Upper lobe of right lung (tissue), 1 donor: ENCODE data around the gene GFRA1. TPM values are rescaled to one million over a fixed set of nuclear protein-coding genes. Genes with fewer than 3 reads are reported as not detected.

Experiments used
- ATAC-seq: fragments of 200-7000 bp; cut with Tn5 transposase; one replicate; pipeline ENCODE4 v1.9.1; 2020; ENCODE audit warnings: mild to moderate bottlenecking, moderate library complexity
- DNase-seq: peaks from one replicate; pipeline ENCODE4 v3.0.0-alpha.2; 2020
- H3K27ac ChIP-seq: fragments of 200-600 bp; one replicate; pipeline ENCODE4 v1.8.0; 2022
- H3K27me3 ChIP-seq: fragments of 200-600 bp; one replicate; pipeline ENCODE4 v1.8.0; 2022; ENCODE audit warnings: mild to moderate bottlenecking
- H3K36me3 ChIP-seq: fragments of 200-600 bp; one replicate; pipeline ENCODE4 v1.8.0; 2022
- H3K4me1 ChIP-seq: fragments of 200-600 bp; one replicate; pipeline ENCODE4 v1.8.0; 2022
- H3K4me3 ChIP-seq: fragments of 200-600 bp; one replicate; pipeline ENCODE4 v1.8.0; 2022; ENCODE audit warnings: mild to moderate bottlenecking
- H3K9me3 ChIP-seq: fragments of 200-600 bp; one replicate; pipeline ENCODE4 v1.8.0; 2022
- CTCF ChIP-seq: fragments of 200-600 bp; IDR thresholded peaks from one replicate; pipeline ENCODE4 v1.8.0; 2022; ENCODE audit warnings: antibody characterized with exemption
- intact Hi-C: fragments of 100-400 bp; cut with DNase I; formaldehyde crosslinking; loops from one replicate; pipeline ENCODE4 v1.11.0; 2022
- total RNA-seq: library from RNA; stranded (reverse); fragmentation: NEBNext Ultra II Directional; extraction: Animal tissue kit (Norgen Biotek cat#: 25700); gene quantifications from one replicate; pipeline ENCODE4 v1.2.1, GENCODE V29; 2021
- donor health status: DM: no; HTN: yes; CAD: no; lungs with severe emphysema.

Gene GFRA1
- total RNA-seq, 1 donor from 2014 or later: 3.4 TPM

GRCh38 chr10:116255886-116256751 is 16.9 kb downstream of the GFRA1 start:
- H3K27me3 ChIP-seq: no peaks in the 10 kb centered on the region
- H3K9me3 ChIP-seq: no peaks in the 10 kb centered on the region
- no peak overlapping the region for H3K4me3 ChIP-seq
- no peaks in the 10 kb centered on the region for H3K36me3 ChIP-seq
- TF ChIP-seq CTCF: no peak
- no peak overlapping the region for H3K27ac ChIP-seq
- no peaks in the 10 kb centered on the region for H3K4me1 ChIP-seq
- no peak for DNase-seq
- no peak for ATAC-seq
- intact Hi-C loops: no loop called here

GRCh38 chr10:116254422-116255155 is 18.4 kb downstream of the GFRA1 start:
- H3K4me3 ChIP-seq: no peak overlapping the region
- ATAC-seq (no peak), DNase-seq (no peak)
- H3K9me3 ChIP-seq: no peaks in the 10 kb centered on the region
- TF ChIP-seq CTCF: no peak
- H3K27me3 ChIP-seq: no peaks in the 10 kb centered on the region
- intact Hi-C loops: no loop called here
- H3K27ac ChIP-seq: no peak overlapping the region
- no peaks in the 10 kb centered on the region for H3K36me3 ChIP-seq
- H3K4me1 ChIP-seq: no peaks in the 10 kb centered on the region

GRCh38 chr10:116253716-116254115 is 19.3 kb downstream of the GFRA1 start:
- intact Hi-C loops: no loop called here
- no peak for DNase-seq
- Histone ChIP-seq H3K9me3 (no peaks in the 10 kb centered on the region), H3K27me3 (no peaks in the 10 kb centered on the region), H3K36me3 (no peaks in the 10 kb centered on the region), H3K4me3 (no peak overlapping the region), H3K4me1 (no peaks in the 10 kb centered on the region), H3K27ac (no peak overlapping the region)
- ATAC-seq: no peak
- TF ChIP-seq CTCF: no peak

- intact Hi-C loops: no loop called here
- H3K27me3 ChIP-seq: no peaks in the 10 kb centered on the region
- H3K36me3 ChIP-seq: no peaks in the 10 kb centered on the region
- no peaks in the 10 kb centered on the region for H3K4me1 ChIP-seq
- TF ChIP-seq CTCF: no peak
- H3K9me3 ChIP-seq: no peaks in the 10 kb centered on the region
- no peak overlapping the region for H3K4me3 ChIP-seq
- DNase-seq (no peak), ATAC-seq (no peak)
- H3K27ac ChIP-seq: no peak overlapping the region
Measured at GRCh38 chr10:116251602-116252395, 21.2 kb downstream of the GFRA1 start.

- no peak for TF ChIP-seq CTCF
- H3K27me3 ChIP-seq: no peaks in the 10 kb centered on the region
- ATAC-seq: no peak
Measured at GRCh38 chr10:116247691-116248090, 25.3 kb downstream of the GFRA1 start.

More at GRCh38 chr10:116247691-116248090, 25.3 kb downstream of the GFRA1 start:
- Histone ChIP-seq H3K4me3 (no peak overlapping the region), H3K9me3 (no peaks in the 10 kb centered on the region), H3K36me3 (no peaks in the 10 kb centered on the region), H3K4me1 (no peaks in the 10 kb centered on the region), H3K27ac (no peak overlapping the region)
- no peak for DNase-seq
- intact Hi-C loops: no loop called here
